CD8-positive, alpha-beta memory T cell (primary cell): ENCODE data around the gene CDK17. TPM values are rescaled to one million over a fixed set of nuclear protein-coding genes. Genes with fewer than 3 reads are reported as not detected.

ENCODE experiments used
- polyA plus RNA-seq: library from polyadenylated mRNA; unstranded; fragments of 300-500 nt; fragmentation: Illumina TruSeq; gene quantifications from one replicate; pipeline ENCODE4 v1.2.3, GENCODE V29; 2021
- total RNA-seq, 2 experiments: library from RNA; stranded (reverse); gene quantifications; one replicate each; pipeline ENCODE4 v1.2.3, GENCODE V29; 2021

Gene CDK17
- total and polyA plus RNA-seq, 3 experiments from 2014 or later = 34.6 to 40.0 (median 36.0) TPM

Other genes starting within 250 kb of the CDK17 start
- 10 to 100 TPM; 24.0 to 28.4 TPM for gene ELK3, start 206.1 kb downstream of the CDK17 start, total RNA-seq
- gene ELK3, start 206.1 kb downstream of the CDK17 start, polyA plus RNA-seq = 44.3 TPM
- gene CFAP54, start 89.1 kb upstream of the CDK17 start, total RNA-seq = under 1 TPM; 0.66 to 0.88 TPM
- 0.08 TPM for gene CFAP54, start 89.1 kb upstream of the CDK17 start, polyA plus RNA-seq